Stomach (tissue), 4 donors: ENCODE results near the gene SH3PXD2A.

Experiments
- POLR2A ChIP-seq, 4 donors: fragments of 450-650 bp; IDR thresholded peaks; one replicate each; pipeline ENCODE4 v1.6.1; 2016; ENCODE audit warnings: antibody characterized with exemption in 4 of 4, control low read depth in 2 of 4, mild to moderate bottlenecking in 1 of 4, moderate library complexity in 1 of 4
- POLR2AphosphoS5 ChIP-seq, 3 donors: sonication (generic); formaldehyde crosslinking; IDR thresholded peaks; one replicate each; pipeline ENCODE4 v1.6.1; 2016; ENCODE audit warnings: antibody characterized with exemption in 3 of 3
- TF ChIP-seq, protein P1 (sequence below), 7 experiments: fragments of 450-650 bp in 4 of 7; fragments of 200-600 bp in 3 of 7; sonication (generic) in 3 of 7; IDR thresholded peaks; one replicate each; pipeline ENCODE4 v1.5.1; 2016 to 2019; ENCODE audit warnings: antibody characterized with exemption in 7 of 7, control low read depth in 2 of 7, mild to moderate bottlenecking in 1 of 7

DNA sequence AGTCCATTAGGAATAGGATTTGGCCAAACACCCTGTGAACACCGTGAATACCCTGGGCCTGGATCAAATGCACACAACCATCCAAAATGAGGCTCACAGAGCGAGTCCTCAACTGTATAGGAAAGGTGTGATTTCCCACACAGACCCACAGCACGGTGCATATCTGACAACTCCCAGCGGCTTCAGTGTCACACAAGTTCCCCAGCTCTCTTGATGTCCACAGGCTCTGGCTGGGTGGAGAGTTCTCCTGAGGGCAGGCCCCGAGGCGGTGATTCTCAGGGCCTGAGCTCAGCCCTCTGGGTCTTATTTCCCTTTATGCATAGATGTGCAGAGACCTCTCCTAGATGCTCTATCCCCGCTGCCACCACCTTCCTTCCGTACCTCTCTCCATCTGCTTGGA lies 64.1 kb downstream of the SH3PXD2A start:
- TF ChIP-seq POLR2A (IDR thresholded peaks at IDR 0.05): no peak
- TF ChIP-seq, protein P1, sequence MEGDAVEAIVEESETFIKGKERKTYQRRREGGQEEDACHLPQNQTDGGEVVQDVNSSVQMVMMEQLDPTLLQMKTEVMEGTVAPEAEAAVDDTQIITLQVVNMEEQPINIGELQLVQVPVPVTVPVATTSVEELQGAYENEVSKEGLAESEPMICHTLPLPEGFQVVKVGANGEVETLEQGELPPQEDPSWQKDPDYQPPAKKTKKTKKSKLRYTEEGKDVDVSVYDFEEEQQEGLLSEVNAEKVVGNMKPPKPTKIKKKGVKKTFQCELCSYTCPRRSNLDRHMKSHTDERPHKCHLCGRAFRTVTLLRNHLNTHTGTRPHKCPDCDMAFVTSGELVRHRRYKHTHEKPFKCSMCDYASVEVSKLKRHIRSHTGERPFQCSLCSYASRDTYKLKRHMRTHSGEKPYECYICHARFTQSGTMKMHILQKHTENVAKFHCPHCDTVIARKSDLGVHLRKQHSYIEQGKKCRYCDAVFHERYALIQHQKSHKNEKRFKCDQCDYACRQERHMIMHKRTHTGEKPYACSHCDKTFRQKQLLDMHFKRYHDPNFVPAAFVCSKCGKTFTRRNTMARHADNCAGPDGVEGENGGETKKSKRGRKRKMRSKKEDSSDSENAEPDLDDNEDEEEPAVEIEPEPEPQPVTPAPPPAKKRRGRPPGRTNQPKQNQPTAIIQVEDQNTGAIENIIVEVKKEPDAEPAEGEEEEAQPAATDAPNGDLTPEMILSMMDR (IDR thresholded peaks at IDR 0.05): no peak
- no peak for TF ChIP-seq POLR2AphosphoS5 (IDR thresholded peaks at IDR 0.05)
